ENCODE results near the gene PROCA1. TPM values are rescaled to one million over a fixed set of nuclear protein-coding genes. Genes with fewer than 3 reads are reported as not detected.

PROCA1 gene
- total and polyA plus RNA-seq, 9 of the 15 experiments (the other 6 are each of a cell fraction or from before 2014, with no cell fraction given), result 0.78 to 16.2 (median 5.6) TPM

- TF ChIP-seq RUNX1 (IDR thresholded peaks at IDR 0.05; ENCODE audit: low read depth) (no peak), ZBTB8A (IDR thresholded peaks at IDR 0.05; ENCODE audit: partially characterized antibody) (no peak), ZBTB1 (CRISPR knock-in tag; IDR thresholded peaks at IDR 0.05; ENCODE audit: borderline replicate concordance, low read depth) (no peak), CEBPG (CRISPR knock-in tag; IDR thresholded peaks at IDR 0.05) (no peak; the same call in 1 of the 2 replicates), CEBPG (tag; conservative IDR thresholded peaks at IDR 0.05 in 1 of 2, IDR thresholded peaks at IDR 0.05 in 1 of 2) (no peak), EZH2 (IDR thresholded peaks at IDR 0.05; ENCODE audit: borderline replicate concordance, low read depth, low read length) (no peak), ZNF134 (CRISPR knock-in tag; conservative IDR thresholded peaks at IDR 0.05) (peak; percentile 86), NR2C2 (CRISPR knock-in tag; IDR thresholded peaks at IDR 0.05) (no peak), NR2C2 (tag; IDR thresholded peaks at IDR 0.05) (no peak), ZNF324 (CRISPR knock-in tag; IDR thresholded peaks at IDR 0.05) (no peak), PCBP1 (IDR thresholded peaks at IDR 0.05; ENCODE audit: low read depth, low read length, poor library complexity, severe bottlenecking) (no peak), HDAC1 (IDR thresholded peaks at IDR 0.05) (no peak), KDM1A (IDR thresholded peaks at IDR 0.05) (no peak), U2AF1 (optimal IDR thresholded peaks at IDR 0.05; ENCODE audit: low read depth, low read length) (no peak), ASH1L (IDR thresholded peaks at IDR 0.05; ENCODE audit: borderline replicate concordance, low read depth, partially characterized antibody) (no peak), FOXA3 (CRISPR knock-in tag; conservative IDR thresholded peaks at IDR 0.05 in 1 of 2, IDR thresholded peaks at IDR 0.05 in 1 of 2) (no peak), HLTF (IDR thresholded peaks at IDR 0.05) (no peak), PURB (CRISPR knock-in tag; IDR thresholded peaks at IDR 0.05; ENCODE audit: low read depth) (no peak), MCM5 (IDR thresholded peaks at IDR 0.05; ENCODE audit: low read depth) (no peak), ZFPM2 (CRISPR knock-in tag; IDR thresholded peaks at IDR 0.05) (no peak), PHB (CRISPR knock-in tag; IDR thresholded peaks at IDR 0.05) (peak; percentile 61; the same call in 1 of the 2 replicates), DEAF1 (CRISPR knock-in tag; IDR thresholded peaks at IDR 0.05) (peak; percentile 99), ZNF583 (CRISPR knock-in tag; IDR thresholded peaks at IDR 0.05) (no peak), MYNN (IDR thresholded peaks at IDR 0.05) (peak; percentile 94), MYNN (CRISPR knock-in tag; IDR thresholded peaks at IDR 0.05) (no peak), TBP (optimal IDR thresholded peaks at IDR 0.05; ENCODE audit: low read depth, low read length) (peak; percentile 15)
- TF ChIP-seq, protein P1, sequence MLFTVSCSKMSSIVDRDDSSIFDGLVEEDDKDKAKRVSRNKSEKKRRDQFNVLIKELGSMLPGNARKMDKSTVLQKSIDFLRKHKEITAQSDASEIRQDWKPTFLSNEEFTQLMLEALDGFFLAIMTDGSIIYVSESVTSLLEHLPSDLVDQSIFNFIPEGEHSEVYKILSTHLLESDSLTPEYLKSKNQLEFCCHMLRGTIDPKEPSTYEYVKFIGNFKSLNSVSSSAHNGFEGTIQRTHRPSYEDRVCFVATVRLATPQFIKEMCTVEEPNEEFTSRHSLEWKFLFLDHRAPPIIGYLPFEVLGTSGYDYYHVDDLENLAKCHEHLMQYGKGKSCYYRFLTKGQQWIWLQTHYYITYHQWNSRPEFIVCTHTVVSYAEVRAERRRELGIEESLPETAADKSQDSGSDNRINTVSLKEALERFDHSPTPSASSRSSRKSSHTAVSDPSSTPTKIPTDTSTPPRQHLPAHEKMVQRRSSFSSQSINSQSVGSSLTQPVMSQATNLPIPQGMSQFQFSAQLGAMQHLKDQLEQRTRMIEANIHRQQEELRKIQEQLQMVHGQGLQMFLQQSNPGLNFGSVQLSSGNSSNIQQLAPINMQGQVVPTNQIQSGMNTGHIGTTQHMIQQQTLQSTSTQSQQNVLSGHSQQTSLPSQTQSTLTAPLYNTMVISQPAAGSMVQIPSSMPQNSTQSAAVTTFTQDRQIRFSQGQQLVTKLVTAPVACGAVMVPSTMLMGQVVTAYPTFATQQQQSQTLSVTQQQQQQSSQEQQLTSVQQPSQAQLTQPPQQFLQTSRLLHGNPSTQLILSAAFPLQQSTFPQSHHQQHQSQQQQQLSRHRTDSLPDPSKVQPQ (CRISPR knock-in tag; IDR thresholded peaks at IDR 0.05; ENCODE audit: borderline replicate concordance), result no peak
Observed at GRCh38 chr17:28750178-28751047, 38.7 kb upstream of the PROCA1 start (continued).
